DND-41 (cell line): ENCODE measurements around the gene CLNK.

Experiments used
- ATAC-seq: fragments of 200-7000 bp; cut with Tn5 transposase; 3 replicates; pipeline ENCODE4 v1.9.1; 2021; ENCODE audit warnings: low read depth; ENCODE audit not compliant: insufficient read depth
- DNase-seq: peaks from one replicate; pipeline ENCODE4 v3.0.0-alpha.2; 2020
- H2AFZ ChIP-seq: 2 replicates; pipeline ENCODE4 v1.6.0; 2012; ENCODE audit warnings: low read depth, low read length
- H3K27ac ChIP-seq: 2 replicates; pipeline ENCODE4 v1.5.1; 2012; ENCODE audit warnings: low read length, inconsistent platforms
- H3K27me3 ChIP-seq: fragments of 200-600 bp; sonication (generic); 2 replicates; pipeline ENCODE4 v1.6.0; 2012; ENCODE audit warnings: low read length, mild to moderate bottlenecking, inconsistent platforms; ENCODE audit not compliant: insufficient read depth, poor library complexity
- H3K36me3 ChIP-seq: 2 replicates; pipeline ENCODE4 v1.5.1; 2012; ENCODE audit warnings: low read length, inconsistent platforms; ENCODE audit not compliant: insufficient read depth
- H3K4me1 ChIP-seq: 2 replicates; pipeline ENCODE4 v1.5.1; 2012; ENCODE audit warnings: mild to moderate bottlenecking, low read length; ENCODE audit not compliant: insufficient read depth
- H3K4me2 ChIP-seq: 2 replicates; pipeline ENCODE4 v1.6.0; 2012; ENCODE audit warnings: mild to moderate bottlenecking, moderate library complexity, low read length, inconsistent platforms; ENCODE audit not compliant: insufficient read depth
- H3K4me3 ChIP-seq, 2 experiments: fragments of 200-600 bp in 1 of 2; shearing (Covaris generic) in 1 of 2; 2 replicates each; pipeline ENCODE4 v1.5.1; 2012 to 2016; ENCODE audit warnings: inconsistent platforms in 2 of 2, low read length in 2 of 2, mild to moderate bottlenecking in 2 of 2, low read depth in 1 of 2, moderate library complexity in 1 of 2
- H3K79me2 ChIP-seq: 2 replicates; pipeline ENCODE4 v1.6.0; 2012; ENCODE audit warnings: low read length, inconsistent platforms; ENCODE audit not compliant: insufficient read depth
- H3K9ac ChIP-seq: 2 replicates; pipeline ENCODE4 v1.6.0; 2012; ENCODE audit warnings: low read depth, mild to moderate bottlenecking, inconsistent platforms, low read length, moderate library complexity
- H3K9me3 ChIP-seq: 2 replicates; pipeline ENCODE4 v1.5.1; 2012; ENCODE audit warnings: low read length, moderate library complexity, mild to moderate bottlenecking, inconsistent platforms; ENCODE audit not compliant: insufficient read depth, severe bottlenecking
- H4K20me1 ChIP-seq: 2 replicates; pipeline ENCODE4 v1.6.0; 2012; ENCODE audit warnings: low read length; ENCODE audit not compliant: insufficient read depth
- EZH2 ChIP-seq: IDR thresholded peaks from 3 replicates; pipeline ENCODE4 v1.6.1; 2012; ENCODE audit warnings: borderline replicate concordance, low read depth, mild to moderate bottlenecking, moderate library complexity, low read length, inconsistent platforms; ENCODE audit not compliant: severe bottlenecking
- TF ChIP-seq, protein P1 (sequence below): IDR thresholded peaks from 2 replicates; pipeline ENCODE4 v1.5.1; 2012; ENCODE audit warnings: borderline replicate concordance, low read length, moderate library complexity, mild to moderate bottlenecking; ENCODE audit not compliant: poor library complexity, severe bottlenecking; ENCODE audit errors: extremely low read depth

CLNK gene

GRCh38 chr4:10455133-10455532 is 229.4 kb downstream of the CLNK start:
- TF ChIP-seq, protein P1, sequence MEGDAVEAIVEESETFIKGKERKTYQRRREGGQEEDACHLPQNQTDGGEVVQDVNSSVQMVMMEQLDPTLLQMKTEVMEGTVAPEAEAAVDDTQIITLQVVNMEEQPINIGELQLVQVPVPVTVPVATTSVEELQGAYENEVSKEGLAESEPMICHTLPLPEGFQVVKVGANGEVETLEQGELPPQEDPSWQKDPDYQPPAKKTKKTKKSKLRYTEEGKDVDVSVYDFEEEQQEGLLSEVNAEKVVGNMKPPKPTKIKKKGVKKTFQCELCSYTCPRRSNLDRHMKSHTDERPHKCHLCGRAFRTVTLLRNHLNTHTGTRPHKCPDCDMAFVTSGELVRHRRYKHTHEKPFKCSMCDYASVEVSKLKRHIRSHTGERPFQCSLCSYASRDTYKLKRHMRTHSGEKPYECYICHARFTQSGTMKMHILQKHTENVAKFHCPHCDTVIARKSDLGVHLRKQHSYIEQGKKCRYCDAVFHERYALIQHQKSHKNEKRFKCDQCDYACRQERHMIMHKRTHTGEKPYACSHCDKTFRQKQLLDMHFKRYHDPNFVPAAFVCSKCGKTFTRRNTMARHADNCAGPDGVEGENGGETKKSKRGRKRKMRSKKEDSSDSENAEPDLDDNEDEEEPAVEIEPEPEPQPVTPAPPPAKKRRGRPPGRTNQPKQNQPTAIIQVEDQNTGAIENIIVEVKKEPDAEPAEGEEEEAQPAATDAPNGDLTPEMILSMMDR: no peak
- no peak for TF ChIP-seq EZH2
- H3K27ac ChIP-seq: no peak overlapping the region
- no peaks in the 10 kb centered on the region for H3K4me1 ChIP-seq
- no peaks in the 10 kb centered on the region for H3K27me3 ChIP-seq
- DNase-seq (no peak), ATAC-seq (no peak)
- no peaks in the 10 kb centered on the region for H3K9me3 ChIP-seq
- H2AFZ ChIP-seq: no peak overlapping the region
- H3K9ac ChIP-seq: no peak overlapping the region
- H3K79me2 ChIP-seq: no peaks in the 10 kb centered on the region
- no peaks in the 10 kb centered on the region for H3K36me3 ChIP-seq
- no peak overlapping the region for H3K4me2 ChIP-seq
- no peaks in the 10 kb centered on the region for H4K20me1 ChIP-seq
- no peak overlapping the region for H3K4me3 ChIP-seq

DNA sequence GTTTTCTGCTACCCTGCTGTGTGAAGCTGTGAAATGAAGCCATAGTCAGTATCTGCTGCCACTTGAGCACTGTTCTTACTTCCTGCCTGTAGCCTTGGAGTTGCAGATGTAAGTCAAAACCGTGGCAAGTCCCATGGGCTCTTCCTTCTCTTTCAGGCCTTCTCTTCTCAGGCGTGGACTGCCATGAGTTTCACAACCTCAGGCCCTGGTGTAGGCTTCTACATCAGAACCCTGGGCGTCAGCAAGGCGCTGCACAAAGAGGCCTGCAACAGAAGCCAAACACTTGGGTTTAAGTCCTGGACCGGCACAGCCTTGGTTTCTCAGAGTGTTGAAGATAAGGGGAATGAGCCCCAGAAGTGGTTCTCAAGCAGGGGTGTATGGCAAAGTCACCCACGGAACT is 229.8 kb downstream of the CLNK start:
- no peaks in the 10 kb centered on the region for H3K9me3 ChIP-seq

GRCh38 chr4:10454121-10454520 is 230.4 kb downstream of the CLNK start:
- no peaks in the 10 kb centered on the region for H3K4me1 ChIP-seq
- H3K27me3 ChIP-seq: no peaks in the 10 kb centered on the region
- no peak overlapping the region for H3K4me2 ChIP-seq
- H3K27ac ChIP-seq: no peak overlapping the region
- no peaks in the 10 kb centered on the region for H3K79me2 ChIP-seq
- ATAC-seq: no peak
- no peak overlapping the region for H2AFZ ChIP-seq
- H3K4me3 ChIP-seq: no peak overlapping the region
- H3K9ac ChIP-seq: no peak overlapping the region
- TF ChIP-seq EZH2: no peak
- DNase-seq: no peak
- H3K36me3 ChIP-seq: no peaks in the 10 kb centered on the region
- H3K9me3 ChIP-seq: no peaks in the 10 kb centered on the region
- no peaks in the 10 kb centered on the region for H4K20me1 ChIP-seq

More for the DNA sequence above, 229.8 kb downstream of the CLNK start:
- Histone ChIP-seq H4K20me1 (no peaks in the 10 kb centered on the region), H3K27ac (no peak overlapping the region), H3K27me3 (no peaks in the 10 kb centered on the region), H3K4me2 (no peak overlapping the region), H3K4me3 (no peak overlapping the region), H3K36me3 (no peaks in the 10 kb centered on the region), H3K4me1 (no peaks in the 10 kb centered on the region), H2AFZ (no peak overlapping the region), H3K9ac (no peak overlapping the region), H3K79me2 (no peaks in the 10 kb centered on the region)
- ATAC-seq (no peak), DNase-seq (no peak)
- TF ChIP-seq, protein P1: no peak
- no peak for TF ChIP-seq EZH2

DNA sequence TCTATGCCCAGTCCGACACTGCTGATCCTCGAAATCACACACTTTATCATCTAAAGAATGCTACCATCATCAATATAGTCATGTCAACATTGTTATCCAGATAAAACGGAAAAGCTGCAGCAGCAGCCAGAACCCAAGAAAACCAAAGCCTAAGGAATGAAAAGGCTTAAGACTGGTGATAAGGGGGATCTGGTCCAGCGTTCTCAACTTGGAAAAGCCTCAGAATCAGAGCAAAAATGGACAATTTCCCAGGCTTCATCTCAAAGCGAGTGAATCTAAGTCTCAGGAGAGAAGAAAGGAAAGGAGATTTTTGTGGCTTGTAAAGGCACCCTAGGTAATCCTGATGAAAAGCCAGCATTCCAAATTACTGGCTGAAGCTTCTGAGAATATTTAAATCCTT is 235.6 kb downstream of the CLNK start:
- H3K27ac ChIP-seq: no peak overlapping the region
- H2AFZ ChIP-seq: no peak overlapping the region
- no peaks in the 10 kb centered on the region for H3K9me3 ChIP-seq
- H4K20me1 ChIP-seq: no peaks in the 10 kb centered on the region
- no peak for ATAC-seq
- H3K9ac ChIP-seq: no peak overlapping the region
- no peak overlapping the region for H3K4me3 ChIP-seq
- no peaks in the 10 kb centered on the region for H3K27me3 ChIP-seq
- no peak overlapping the region for H3K4me2 ChIP-seq
- TF ChIP-seq EZH2: no peak
- TF ChIP-seq, protein P1: no peak
- no peaks in the 10 kb centered on the region for H3K79me2 ChIP-seq
- H3K36me3 ChIP-seq: no peaks in the 10 kb centered on the region
- no peaks in the 10 kb centered on the region for H3K4me1 ChIP-seq
- DNase-seq: no peak
